H1 (cell line): Measurements from ENCODE around the gene DBNDD2. TPM values are rescaled to one million over a fixed set of nuclear protein-coding genes. Genes with fewer than 3 reads are reported as not detected.

ENCODE experiments used
- BACH1 ChIP-seq: IDR thresholded peaks from 2 replicates; pipeline ENCODE4 v1.6.1; 2012; ENCODE audit warnings: low read length, improper control_type of control experiment
- RFX5 ChIP-seq: IDR thresholded peaks from 2 replicates; pipeline ENCODE4 v1.6.1; 2011; ENCODE audit warnings: low read depth, low read length, improper control_type of control experiment, borderline replicate concordance
- polyA plus RNA-seq, 7 experiments: library from polyadenylated mRNA; depleted of rRNA in 3 of 7; stranded (reverse) in 5 of 7; unstranded in 2 of 7; fragments of >200 nt in 5 of 7; fragments of 200-250 nt in 2 of 7; gene quantifications; 1 replicate in 5 of 7; 2 replicates in 1 of 7; 4 replicates in 1 of 7; pipeline versions ENCODE4 v1.2.1 to v1.2.3, GENCODE V29; 2011 to 2013; ENCODE audit warnings: missing spikeins in 2 of 7, mixed read lengths in 2 of 7
- total RNA-seq: library from RNA; stranded (reverse); fragmentation: NEBNext Ultra II Directional; extraction: Animal tissue kit (Norgen Biotek cat#: 25700); gene quantifications from 2 replicates; pipeline ENCODE4 v1.2.1, GENCODE V29; 2021

The DBNDD2 gene
- total and polyA plus RNA-seq, 2 of the 8 experiments (the other 6 are each of a cell fraction or from before 2014, with no cell fraction given): 55.8 to 96.3 TPM

- no peak for TF ChIP-seq BACH1
- no peak for TF ChIP-seq RFX5
Observed at GRCh38 chr20:45425561-45425960, 17.5 kb downstream of the DBNDD2 start (continued).
